Measurements from ENCODE around the gene TP73. TPM values are rescaled to one million over a fixed set of nuclear protein-coding genes. Genes with fewer than 3 reads are reported as not detected.
A peak's percentile ranks its signal among the peaks of the same experiment; 100 is the strongest.

Gene TP73
- total RNA-seq, 4 donors from 2014 or later = 4.9 to 8.8 (median 7.0) TPM

GRCh38 chr1:3774276-3774945 lies 122.1 kb downstream of the TP73 start:
- no peak for DNase-seq
- Histone ChIP-seq H3K9me3 (no peaks in the 10 kb centered on the region), H3K36me3 (peaks cover 0 to 14% (median 0%) of the 10 kb centered on the region in 3 donors), H3K4me1 (peaks cover 35 to 70% (median 39%) of the 10 kb centered on the region in 3 donors), H3K4me3 (no peak overlapping the region), H3K27me3 (peaks cover 0 to 30% (median 0%) of the 10 kb centered on the region in 4 donors), H3K27ac (no peak overlapping the region)
- intact Hi-C loops (cut with DNase I) = no loop called here
- 73 to 80% methylated on average over 1 to 3 of the region's 19 CpGs for WGBS, 2 donors
- TF ChIP-seq CTCF (IDR thresholded peaks at IDR 0.05) (no peak), POLR2A (IDR thresholded peaks at IDR 0.05) (no peak)

- TF ChIP-seq POLR2A (IDR thresholded peaks at IDR 0.05) (no peak), CTCF (IDR thresholded peaks at IDR 0.05) (no peak)
- no peak for DNase-seq
- H3K4me1 ChIP-seq = peaks cover 35 to 70% (median 39%) of the 10 kb centered on the region in 3 donors
- H3K36me3 ChIP-seq = peaks cover 0 to 20% (median 6%) of the 10 kb centered on the region in 3 donors
- H3K27me3 ChIP-seq = peaks cover 0 to 27% (median 0%) of the 10 kb centered on the region in 4 donors
- H3K9me3 ChIP-seq = no peaks in the 10 kb centered on the region
- 54 to 69% methylated on average over 5 to 6 of the region's 17 CpGs for WGBS, 2 donors
- no peak overlapping the region for H3K4me3 ChIP-seq
- intact Hi-C loops (cut with DNase I) = no loop called here
- no peak overlapping the region for H3K27ac ChIP-seq
Measured at GRCh38 chr1:3774946-3775489, 122.7 kb downstream of the TP73 start.

GRCh38 chr1:3775490-3776230 lies 123.3 kb downstream of the TP73 start:
- no peak for DNase-seq
- no peak overlapping the region for H3K4me3 ChIP-seq
- TF ChIP-seq CTCF (IDR thresholded peaks at IDR 0.05) (peak in 4 of 6 experiments; percentile 23 to 58 (median 30)), POLR2A (IDR thresholded peaks at IDR 0.05) (no peak)
- H3K27ac ChIP-seq = no peak overlapping the region
- H3K9me3 ChIP-seq = no peaks in the 10 kb centered on the region
- H3K36me3 ChIP-seq = peaks cover 0 to 26% (median 12%) of the 10 kb centered on the region in 3 donors
- H3K27me3 ChIP-seq = peaks cover 0 to 22% (median 0%) of the 10 kb centered on the region in 4 donors
- intact Hi-C loops (cut with DNase I) = no loop called here
- 42% methylated on average over 5 of the region's 27 CpGs; no CpG with 5 or more reads in 1 of the 2 donors for WGBS, 2 donors
- peaks cover 35 to 70% (median 39%) of the 10 kb centered on the region in 3 donors for H3K4me1 ChIP-seq

- no peak overlapping the region for H3K4me3 ChIP-seq
- H3K27ac ChIP-seq = peak overlapping the region in 1 of 4 donors; percentile 3
- H3K36me3 ChIP-seq = peaks cover 0 to 34% (median 19%) of the 10 kb centered on the region in 3 donors
- TF ChIP-seq CTCF (IDR thresholded peaks at IDR 0.05) = no peak
- no peak for TF ChIP-seq POLR2A (IDR thresholded peaks at IDR 0.05)
- no peak for DNase-seq
- whole genome bisulfite sequencing, 2 donors = 46 to 100% methylated on average over 1 to 19 of the region's 21 CpGs
- intact Hi-C loops (cut with DNase I) = no loop called here
- peaks cover 34 to 66% (median 38%) of the 10 kb centered on the region in 3 donors for H3K4me1 ChIP-seq
- no peaks in the 10 kb centered on the region for H3K9me3 ChIP-seq
- H3K27me3 ChIP-seq = peaks cover 0 to 14% (median 0%) of the 10 kb centered on the region in 4 donors
Measured at GRCh38 chr1:3776231-3776961, 124.1 kb downstream of the TP73 start.
